Measurements from ENCODE around the gene KLF11.
"Not testable (repeated sequence)": the region's sequence is repeated elsewhere in the genome, so short reads cannot be mapped to it uniquely, and the experiment has no call there.

Gene KLF11

DNA sequence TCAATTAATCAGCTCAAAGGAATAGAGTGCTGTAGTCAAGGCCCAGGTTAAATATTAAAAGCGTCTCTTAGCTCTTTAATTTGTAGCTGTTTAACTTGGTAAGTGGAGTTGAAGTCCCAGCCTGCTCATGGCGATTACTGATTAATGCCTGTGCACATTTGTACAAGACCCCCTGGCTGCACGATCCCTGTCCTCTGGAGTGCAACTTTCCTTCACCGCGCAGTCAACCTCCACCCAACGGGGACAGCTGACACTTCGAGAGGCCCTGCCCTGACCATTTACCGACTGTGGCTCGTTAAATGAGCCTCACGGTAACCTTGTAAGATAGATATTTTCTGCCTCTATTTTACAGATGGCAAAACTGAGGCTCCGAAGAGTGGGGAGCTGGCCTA, 42.3 kb downstream of the KLF11 start:
- H2AFZ ChIP-seq: no peak overlapping the region
- H3K9me3 ChIP-seq (ENCODE audit: control insufficient read depth, low read length): no peaks in the 10 kb centered on the region
- H3K27me3 ChIP-seq (ENCODE audit: control insufficient read depth, insufficient read depth, low read length): peaks cover 2% of the 10 kb centered on the region
- H3K36me3 ChIP-seq (ENCODE audit: control insufficient read depth, insufficient read depth, low read length): no peaks in the 10 kb centered on the region
- TF ChIP-seq, protein P1, sequence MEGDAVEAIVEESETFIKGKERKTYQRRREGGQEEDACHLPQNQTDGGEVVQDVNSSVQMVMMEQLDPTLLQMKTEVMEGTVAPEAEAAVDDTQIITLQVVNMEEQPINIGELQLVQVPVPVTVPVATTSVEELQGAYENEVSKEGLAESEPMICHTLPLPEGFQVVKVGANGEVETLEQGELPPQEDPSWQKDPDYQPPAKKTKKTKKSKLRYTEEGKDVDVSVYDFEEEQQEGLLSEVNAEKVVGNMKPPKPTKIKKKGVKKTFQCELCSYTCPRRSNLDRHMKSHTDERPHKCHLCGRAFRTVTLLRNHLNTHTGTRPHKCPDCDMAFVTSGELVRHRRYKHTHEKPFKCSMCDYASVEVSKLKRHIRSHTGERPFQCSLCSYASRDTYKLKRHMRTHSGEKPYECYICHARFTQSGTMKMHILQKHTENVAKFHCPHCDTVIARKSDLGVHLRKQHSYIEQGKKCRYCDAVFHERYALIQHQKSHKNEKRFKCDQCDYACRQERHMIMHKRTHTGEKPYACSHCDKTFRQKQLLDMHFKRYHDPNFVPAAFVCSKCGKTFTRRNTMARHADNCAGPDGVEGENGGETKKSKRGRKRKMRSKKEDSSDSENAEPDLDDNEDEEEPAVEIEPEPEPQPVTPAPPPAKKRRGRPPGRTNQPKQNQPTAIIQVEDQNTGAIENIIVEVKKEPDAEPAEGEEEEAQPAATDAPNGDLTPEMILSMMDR (IDR thresholded peaks at IDR 0.05): no peak
- no peak overlapping the region for H3K4me3 ChIP-seq (ENCODE audit: low read depth, low read length)
- H3K9ac ChIP-seq: no peak overlapping the region
- no peak overlapping the region for H3K4me2 ChIP-seq (ENCODE audit: low read length)
- H3K79me2 ChIP-seq: no peaks in the 10 kb centered on the region
- no peak overlapping the region for H3K27ac ChIP-seq
- H3K4me1 ChIP-seq: no peaks in the 10 kb centered on the region

DNA sequence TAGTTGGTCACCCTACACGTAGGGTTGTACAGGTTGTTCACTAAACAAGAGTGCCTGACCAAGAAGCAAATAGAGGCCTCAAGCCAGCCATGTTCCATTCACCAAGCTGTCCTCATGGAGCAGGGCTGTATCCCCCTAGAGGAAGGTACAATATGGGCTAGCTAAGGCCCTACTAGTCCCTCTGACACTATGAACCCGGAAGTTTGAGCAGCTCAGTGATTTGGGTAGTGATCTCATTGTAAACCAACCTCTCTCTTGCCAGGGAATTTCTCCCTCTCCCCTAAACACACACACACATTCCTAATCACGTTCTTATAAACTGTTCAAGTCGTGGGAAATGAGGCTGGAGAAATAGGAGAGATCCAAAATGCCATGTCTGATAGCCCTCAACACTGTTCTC, 43.6 kb downstream of the KLF11 start:
- H3K27ac ChIP-seq: no peak overlapping the region
- no peak overlapping the region for H3K4me2 ChIP-seq (ENCODE audit: low read length)
- no peaks in the 10 kb centered on the region for H3K79me2 ChIP-seq
- H3K9me3 ChIP-seq (ENCODE audit: control insufficient read depth, low read length): no peaks in the 10 kb centered on the region
- no peaks in the 10 kb centered on the region for H3K4me1 ChIP-seq
- peaks cover 2% of the 10 kb centered on the region for H3K27me3 ChIP-seq (ENCODE audit: control insufficient read depth, insufficient read depth, low read length)
- no peak overlapping the region for H3K4me3 ChIP-seq (ENCODE audit: low read depth, low read length)
- TF ChIP-seq, protein P1 (IDR thresholded peaks at IDR 0.05): no peak
- no peak overlapping the region for H2AFZ ChIP-seq
- H3K36me3 ChIP-seq (ENCODE audit: control insufficient read depth, insufficient read depth, low read length): no peaks in the 10 kb centered on the region
- no peak overlapping the region for H3K9ac ChIP-seq

DNA sequence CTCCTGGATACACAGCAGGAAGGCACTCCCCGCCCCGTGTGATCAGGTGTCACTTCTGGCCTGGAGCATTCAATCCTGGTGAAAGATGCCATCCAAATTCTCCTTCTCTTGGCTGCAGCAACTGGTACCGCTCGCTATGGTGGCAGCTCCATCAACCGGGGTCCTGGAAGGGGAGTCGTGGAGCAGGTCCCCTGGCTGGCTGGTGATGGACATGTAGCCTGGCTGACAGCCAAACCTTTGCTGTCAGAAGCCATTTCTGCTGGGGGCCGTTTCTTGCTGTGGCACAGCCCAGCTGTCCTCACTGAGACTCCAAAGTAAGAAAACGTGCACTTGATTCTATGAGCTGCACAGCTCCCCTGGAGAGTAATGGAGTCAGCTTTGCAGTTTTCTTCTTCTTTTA, 44.0 kb downstream of the KLF11 start:
- Histone ChIP-seq H3K4me3 (ENCODE audit: low read depth, low read length) (no peak overlapping the region), H3K4me2 (ENCODE audit: low read length) (no peak overlapping the region), H2AFZ (no peak overlapping the region), H3K4me1 (no peaks in the 10 kb centered on the region), H3K27me3 (ENCODE audit: control insufficient read depth, insufficient read depth, low read length) (peaks cover 2% of the 10 kb centered on the region), H3K9me3 (ENCODE audit: control insufficient read depth, low read length) (no peaks in the 10 kb centered on the region), H3K36me3 (ENCODE audit: control insufficient read depth, insufficient read depth, low read length) (no peaks in the 10 kb centered on the region), H3K27ac (no peak overlapping the region), H3K9ac (no peak overlapping the region), H3K79me2 (no peaks in the 10 kb centered on the region)
- TF ChIP-seq, protein P1 (IDR thresholded peaks at IDR 0.05): no peak

DNA sequence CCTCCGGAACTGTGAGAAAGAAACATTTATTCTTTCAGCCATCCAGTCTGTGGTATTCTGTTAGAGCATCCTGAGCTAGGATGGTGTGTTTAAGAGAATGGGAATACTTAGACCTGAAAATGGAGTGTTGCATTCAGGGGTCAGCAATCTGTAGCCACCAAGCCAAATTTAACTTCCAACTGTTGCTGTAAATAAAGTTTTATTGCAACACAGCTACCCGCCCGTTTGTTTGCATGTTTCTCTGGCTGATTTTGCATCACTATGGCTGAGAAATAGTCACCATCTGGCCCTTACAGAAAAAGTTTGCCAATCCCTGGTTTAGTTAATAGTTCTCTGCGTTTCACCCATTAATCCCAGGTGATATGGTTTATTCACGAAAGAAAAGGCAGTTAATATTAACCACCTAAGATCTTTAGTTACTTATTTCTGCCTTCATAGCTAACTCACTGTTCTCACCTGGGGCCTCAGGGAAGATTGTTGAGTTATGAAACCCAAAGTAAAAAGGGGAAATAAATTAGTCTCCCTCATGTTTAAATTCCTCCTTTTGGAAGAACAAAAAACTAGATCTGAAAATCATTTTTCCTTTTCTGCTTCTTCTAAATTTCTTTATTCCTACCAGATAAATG, 46.3 kb downstream of the KLF11 start:
- no peak overlapping the region for H3K4me3 ChIP-seq (ENCODE audit: low read depth, low read length)
- no peaks in the 10 kb centered on the region for H3K4me1 ChIP-seq
- H3K36me3 ChIP-seq (ENCODE audit: control insufficient read depth, insufficient read depth, low read length): no peaks in the 10 kb centered on the region
- no peaks in the 10 kb centered on the region for H3K9me3 ChIP-seq (ENCODE audit: control insufficient read depth, low read length)
- no peak overlapping the region for H3K27ac ChIP-seq
- no peak overlapping the region for H2AFZ ChIP-seq
- H3K27me3 ChIP-seq (ENCODE audit: control insufficient read depth, insufficient read depth, low read length): no peaks in the 10 kb centered on the region
- H3K9ac ChIP-seq: no peak overlapping the region
- no peaks in the 10 kb centered on the region for H3K79me2 ChIP-seq
- H3K4me2 ChIP-seq (ENCODE audit: low read length): no peak overlapping the region
- TF ChIP-seq, protein P1 (IDR thresholded peaks at IDR 0.05): no peak

DNA sequence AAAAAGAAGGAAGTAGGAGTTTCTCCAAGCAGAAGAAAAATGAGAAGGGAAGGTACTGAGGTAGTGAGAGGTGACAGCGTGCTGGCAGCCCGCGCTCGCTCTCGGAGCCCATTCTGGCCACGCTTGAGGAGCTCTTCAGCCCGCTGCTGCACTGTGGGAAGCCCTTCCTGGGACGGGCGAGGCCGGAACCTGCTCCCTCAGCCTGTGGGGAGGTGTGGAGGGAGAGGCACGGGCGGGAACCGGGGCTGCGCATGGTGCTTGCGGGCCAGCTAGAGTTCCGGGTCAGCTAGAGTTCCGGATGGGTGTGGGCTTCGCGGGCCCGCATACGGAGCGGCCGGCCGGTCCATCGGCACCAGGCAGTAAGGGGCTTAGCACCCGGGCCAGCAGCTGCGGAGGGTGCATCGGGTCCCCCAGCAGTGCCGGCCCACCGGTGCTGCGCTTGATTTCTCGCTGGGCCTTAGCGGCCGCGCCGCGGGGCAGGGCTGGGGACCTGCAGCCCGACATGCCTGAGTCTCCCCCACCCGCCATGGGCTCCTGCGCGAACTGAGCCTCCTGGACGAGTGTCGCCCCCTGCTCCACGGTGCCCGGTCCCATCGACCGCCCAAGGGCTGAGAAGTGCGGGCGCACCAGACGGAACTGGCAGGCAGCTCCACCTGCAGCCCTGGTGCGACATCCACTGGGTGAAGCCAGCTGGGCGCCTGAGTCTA, 48.0 kb downstream of the KLF11 start:
- Histone ChIP-seq H3K4me3 (ENCODE audit: low read depth, low read length) (no peak overlapping the region), H3K4me1 (no peaks in the 10 kb centered on the region), H3K4me2 (ENCODE audit: low read length) (peak overlapping the region; percentile 51), H3K9me3 (ENCODE audit: control insufficient read depth, low read length) (no peaks in the 10 kb centered on the region), H3K36me3 (ENCODE audit: control insufficient read depth, insufficient read depth, low read length) (no peaks in the 10 kb centered on the region), H2AFZ (peak overlapping the region; percentile 54), H3K9ac (no peak overlapping the region), H3K79me2 (no peaks in the 10 kb centered on the region), H3K27me3 (ENCODE audit: control insufficient read depth, insufficient read depth, low read length) (no peaks in the 10 kb centered on the region), H3K27ac (no peak overlapping the region)
- TF ChIP-seq, protein P1 (IDR thresholded peaks at IDR 0.05): no peak

DNA sequence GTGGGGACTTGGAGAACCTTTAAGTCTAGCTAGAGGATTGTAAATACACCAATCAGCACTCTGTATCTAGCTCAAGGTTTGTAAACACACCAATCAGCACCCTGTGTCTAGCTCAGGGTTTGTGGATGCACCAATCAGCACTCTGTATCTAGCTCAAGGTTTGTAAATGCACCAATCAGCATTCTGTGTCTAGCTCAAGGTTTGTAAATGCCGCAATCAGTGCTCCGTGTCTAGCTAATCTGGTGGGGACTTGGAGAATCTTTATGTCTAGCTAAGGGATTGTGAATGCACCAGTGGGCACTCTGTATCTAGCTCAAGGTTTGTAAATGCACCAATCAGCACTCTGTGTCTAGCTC, 48.5 kb downstream of the KLF11 start:
- H3K79me2 ChIP-seq; H3K4me3 ChIP-seq (ENCODE audit: low read depth, low read length); H3K4me1 ChIP-seq; H2AFZ ChIP-seq; H3K9me3 ChIP-seq (ENCODE audit: control insufficient read depth, low read length); H3K27me3 ChIP-seq (ENCODE audit: control insufficient read depth, insufficient read depth, low read length); H3K36me3 ChIP-seq (ENCODE audit: control insufficient read depth, insufficient read depth, low read length); H3K27ac ChIP-seq; H3K4me2 ChIP-seq (ENCODE audit: low read length); H3K9ac ChIP-seq: not testable (repeated sequence)
